Erythroblast (primary cell): ENCODE measurements around the gene DCUN1D2.
"Not testable (repeated sequence)": the region's sequence is repeated elsewhere in the genome, so short reads cannot be mapped to it uniquely, and the experiment has no call there.

ENCODE experiments used
- DNase-seq, 2 experiments: peaks; one replicate each; lab custom pipeline; 2025; lab: John Stamatoyannopoulos, UW
- GATA1 ChIP-seq: IDR thresholded peaks from 2 replicates; pipeline ENCODE4 v1.6.1; 2011; ENCODE audit warnings: low read depth, mild to moderate bottlenecking, control low read depth, low read length, moderate library complexity
- POLR2A ChIP-seq: IDR thresholded peaks from 2 replicates; pipeline ENCODE4 v1.6.1; 2011; ENCODE audit warnings: mild to moderate bottlenecking, low read length

DCUN1D2 gene

DNA sequence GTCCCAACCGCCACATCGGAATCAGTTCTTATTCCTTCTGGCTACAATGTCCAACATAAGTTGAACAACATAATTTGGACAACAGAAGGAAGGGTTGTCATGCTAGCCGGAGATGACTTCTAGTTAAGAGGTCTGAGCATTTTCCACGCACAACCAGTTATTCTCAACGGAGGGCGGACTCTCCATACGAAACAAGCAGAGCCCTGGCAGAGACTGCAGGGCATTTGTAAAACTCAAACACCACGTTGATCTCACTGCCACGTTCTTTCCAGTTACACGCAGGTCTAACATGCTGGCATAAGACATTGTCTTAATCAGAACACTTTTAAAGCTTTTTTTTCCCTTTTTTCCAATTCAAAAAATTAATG, 38.3 kb upstream of the DCUN1D2 start:
- no peak for DNase-seq
- TF ChIP-seq POLR2A (no peak), GATA1 (no peak)

DNA sequence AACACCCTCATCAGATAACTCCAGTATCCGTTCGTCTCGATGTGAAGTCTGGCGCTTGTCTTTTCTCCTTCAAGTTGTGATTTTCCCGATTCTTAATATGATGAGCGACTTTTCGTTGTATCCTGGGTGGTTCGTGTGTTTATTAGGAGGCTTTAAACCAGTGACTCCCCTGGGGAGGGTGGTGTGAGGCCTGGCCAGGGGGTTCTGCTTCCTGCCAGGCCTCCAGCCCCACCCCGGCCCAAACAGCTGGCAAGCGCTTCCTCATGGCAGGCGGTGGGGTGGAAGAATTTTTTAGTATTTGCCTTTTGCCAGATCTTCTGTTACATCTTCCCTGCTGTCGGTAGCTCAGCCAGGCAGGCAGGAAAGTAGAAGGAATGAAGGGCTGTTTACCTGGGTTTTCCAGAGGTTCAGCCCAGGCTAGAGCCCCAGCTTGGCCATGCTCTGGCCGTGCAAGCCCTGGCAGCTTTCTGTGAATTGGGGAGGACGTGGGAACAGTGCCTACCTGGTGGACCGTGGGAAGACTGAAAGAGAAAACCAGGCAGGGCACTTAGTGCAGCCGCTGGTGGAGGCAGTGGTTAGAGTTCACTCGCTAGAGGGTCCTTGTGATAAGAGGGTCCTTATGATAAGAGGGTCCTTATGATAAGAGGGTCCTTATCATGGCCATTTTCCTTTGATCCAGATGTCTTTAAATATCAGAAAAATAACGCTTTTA, 37.7 kb upstream of the DCUN1D2 start:
- DNase-seq: no peak
- TF ChIP-seq POLR2A (no peak), GATA1 (no peak)

DNA sequence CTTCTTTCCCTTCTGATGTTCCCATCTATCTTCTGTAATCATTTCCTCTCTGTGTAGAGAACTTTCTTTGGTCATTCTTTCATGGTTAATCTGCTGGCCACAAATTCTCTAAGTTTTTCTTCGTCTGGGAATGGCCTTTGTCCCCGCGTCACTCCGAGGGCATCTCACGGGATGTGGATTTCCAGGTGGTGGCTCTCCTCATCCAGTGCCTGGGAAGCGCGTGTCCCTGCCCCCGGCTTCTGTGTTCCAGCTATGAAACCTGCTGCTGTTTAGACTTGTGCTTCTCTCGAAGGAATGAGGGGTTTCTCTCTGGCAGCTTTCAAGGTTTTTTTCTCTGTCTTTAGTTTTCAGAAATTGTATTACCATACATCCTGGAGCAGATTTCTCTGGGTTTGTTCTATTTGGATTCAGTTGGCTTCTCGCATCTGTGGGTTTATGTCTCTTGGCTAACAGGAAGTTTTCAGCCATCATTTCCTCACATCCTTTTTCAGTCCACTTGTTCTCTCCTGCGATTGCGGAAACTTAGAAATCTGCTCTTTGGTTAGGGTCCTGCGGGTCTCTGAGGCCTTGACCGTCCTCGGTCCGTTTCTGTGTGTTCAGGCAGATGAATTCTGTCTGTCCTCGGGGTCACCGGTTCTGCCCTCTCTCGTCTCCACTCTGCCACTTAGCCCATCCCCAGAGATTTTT, 36.9 kb upstream of the DCUN1D2 start:
- DNase-seq: no peak
- TF ChIP-seq POLR2A (no peak), GATA1 (no peak)

DNA sequence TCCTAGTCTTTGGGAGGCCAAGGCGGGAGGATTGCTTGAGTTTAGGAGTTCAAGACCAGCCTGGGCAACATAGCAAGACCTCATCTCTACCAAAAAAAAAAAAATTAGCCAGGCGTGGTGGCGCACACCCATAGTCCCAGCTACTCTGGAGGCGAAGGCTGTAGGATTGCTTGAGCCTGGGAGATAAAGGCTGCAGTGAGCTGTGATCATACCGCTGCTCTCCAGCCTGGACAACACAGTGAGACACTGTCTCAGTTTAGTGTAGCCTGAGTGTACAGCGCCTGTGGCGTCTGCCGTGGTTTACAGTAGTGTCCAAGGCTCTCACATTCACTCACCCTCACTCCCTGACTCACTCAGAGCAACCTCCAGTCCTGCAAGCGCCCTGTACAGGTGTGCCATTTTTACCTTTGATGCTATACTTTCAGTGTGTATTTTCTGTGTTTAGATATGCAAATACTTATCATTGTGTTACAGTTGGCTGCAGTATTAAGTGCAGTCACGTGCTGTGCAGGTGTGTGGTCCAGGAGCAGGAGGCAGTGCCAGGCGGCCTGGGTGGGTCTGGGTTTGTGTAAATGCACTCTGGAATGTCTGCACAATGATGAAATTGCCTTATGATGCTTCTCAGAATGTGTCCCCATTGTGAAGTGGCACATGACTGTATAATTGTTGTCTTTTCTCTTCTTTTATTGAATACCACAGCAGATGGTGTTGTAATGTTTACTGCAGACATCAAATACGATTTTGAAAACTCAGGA, 36.1 kb upstream of the DCUN1D2 start:
- TF ChIP-seq POLR2A (no peak), GATA1 (no peak)
- DNase-seq: no peak

DNA sequence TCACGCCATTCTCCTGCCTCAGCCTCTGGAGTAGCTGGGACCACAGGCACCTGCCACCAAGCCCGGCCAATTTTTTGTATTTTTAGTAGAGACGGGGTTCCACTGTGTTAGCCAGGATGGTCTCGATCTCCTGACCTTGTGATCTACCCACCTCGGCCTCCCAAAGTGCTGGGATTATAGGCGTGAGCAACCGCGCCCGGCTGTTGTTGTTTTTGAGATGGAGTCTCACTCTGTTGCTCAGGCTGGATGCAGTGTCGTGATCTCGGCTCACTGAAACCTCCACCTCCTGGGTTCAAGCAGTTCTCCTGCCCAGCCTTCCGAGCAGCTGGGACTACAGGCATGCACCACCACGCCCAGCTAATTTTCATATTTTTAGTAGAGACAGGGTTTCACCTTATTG, 31.9 kb upstream of the DCUN1D2 start:
- DNase-seq: not testable (repeated sequence)

DNA sequence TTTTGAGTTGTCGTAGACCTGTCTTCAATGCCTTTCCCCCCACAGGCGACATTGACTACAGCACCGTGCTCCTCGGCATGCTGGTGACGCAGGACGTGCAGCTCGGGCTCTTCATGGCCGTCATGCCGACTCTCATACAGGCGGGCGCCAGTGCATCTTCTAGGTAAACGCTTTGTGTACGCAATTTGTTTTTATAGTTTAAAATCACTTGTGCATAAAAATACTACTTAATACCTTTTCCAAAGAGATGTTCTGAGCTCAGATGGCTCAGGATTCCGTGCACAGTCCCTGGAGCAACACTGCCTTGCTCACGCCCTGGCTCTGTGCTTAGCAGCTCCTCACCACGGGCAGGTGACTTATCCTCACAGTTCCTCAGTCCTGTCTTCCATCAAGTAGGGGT, 30.1 kb upstream of the DCUN1D2 start:
- no peak for DNase-seq
- no peak for TF ChIP-seq GATA1

DNA sequence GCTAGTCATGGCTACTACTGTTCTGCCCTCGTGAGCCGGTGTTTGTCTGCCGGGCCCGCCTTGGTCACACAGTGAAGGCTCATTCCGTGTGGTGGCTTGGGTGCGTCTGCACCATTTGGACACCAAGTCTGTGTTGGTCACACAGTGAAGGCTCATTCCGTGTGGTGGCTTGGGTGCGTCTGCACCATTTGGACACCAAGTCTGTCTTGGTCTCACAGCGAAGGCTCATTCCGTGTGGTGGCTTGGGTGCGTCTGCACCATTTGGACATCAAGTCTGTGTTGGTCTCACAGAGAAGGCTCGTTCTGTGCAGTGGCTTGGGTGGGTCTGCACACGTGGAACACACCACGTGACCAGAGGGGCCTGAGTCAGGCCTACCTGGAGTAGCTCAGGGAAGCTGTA, 29.0 kb upstream of the DCUN1D2 start:
- no peak for TF ChIP-seq GATA1
- TF ChIP-seq POLR2A: no peak
- no peak for DNase-seq

DNA sequence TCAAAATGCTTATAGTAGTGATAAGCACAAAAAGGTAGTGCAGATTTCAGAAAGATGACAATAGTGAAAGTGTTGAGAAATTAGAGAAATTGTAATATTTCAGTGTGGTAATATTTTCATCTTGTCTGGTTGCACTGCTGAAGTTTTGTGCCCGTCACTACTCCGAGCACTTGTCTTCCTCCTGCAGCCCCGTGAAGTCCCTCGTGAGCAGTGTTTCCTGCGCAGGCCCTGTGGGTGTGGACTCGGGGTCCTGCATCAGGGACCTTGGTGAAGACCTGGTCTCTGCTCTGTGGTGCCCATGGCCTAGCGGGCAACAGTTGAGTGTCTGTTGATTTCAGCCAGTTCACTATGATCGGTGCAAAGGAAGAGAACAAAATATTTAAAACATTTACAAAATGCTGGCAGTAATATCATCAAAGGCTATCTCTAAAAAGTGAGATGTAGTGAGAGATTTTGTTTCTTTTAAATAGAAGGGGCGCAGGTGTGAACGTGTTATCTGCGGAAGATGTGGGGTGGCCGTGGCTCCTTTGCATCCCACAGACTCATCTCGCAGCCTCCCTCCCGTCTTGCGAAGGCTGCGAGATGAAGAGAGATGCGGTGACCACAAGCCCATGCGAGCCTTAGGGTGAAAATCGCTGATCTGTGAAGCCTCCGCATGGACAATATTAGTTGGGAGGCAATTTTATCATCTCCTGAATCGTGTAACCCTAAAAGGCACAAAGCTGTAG, 27.7 kb upstream of the DCUN1D2 start:
- TF ChIP-seq POLR2A (no peak), GATA1 (no peak)
- DNase-seq: no peak

DNA sequence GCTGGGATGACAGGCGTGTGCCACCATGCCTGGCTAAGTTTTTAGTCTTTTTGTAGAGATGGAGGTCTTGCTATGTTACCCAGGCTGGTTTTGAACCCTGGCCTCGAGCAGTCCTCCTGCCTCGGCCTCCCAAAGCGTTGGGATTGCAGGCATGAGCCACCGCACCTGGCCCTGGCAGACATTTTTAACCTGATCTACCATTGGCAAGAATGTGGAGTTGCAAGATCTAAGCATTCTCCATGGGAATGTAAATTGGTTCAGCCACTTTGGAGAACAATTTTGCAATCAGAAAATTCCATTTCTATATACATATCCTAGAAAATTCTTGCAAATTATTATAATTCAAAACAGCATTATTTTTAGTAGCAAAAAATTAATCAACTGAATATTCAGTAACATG, 24.3 kb upstream of the DCUN1D2 start:
- no peak for DNase-seq
- no peak for TF ChIP-seq GATA1
- no peak for TF ChIP-seq POLR2A

DNA sequence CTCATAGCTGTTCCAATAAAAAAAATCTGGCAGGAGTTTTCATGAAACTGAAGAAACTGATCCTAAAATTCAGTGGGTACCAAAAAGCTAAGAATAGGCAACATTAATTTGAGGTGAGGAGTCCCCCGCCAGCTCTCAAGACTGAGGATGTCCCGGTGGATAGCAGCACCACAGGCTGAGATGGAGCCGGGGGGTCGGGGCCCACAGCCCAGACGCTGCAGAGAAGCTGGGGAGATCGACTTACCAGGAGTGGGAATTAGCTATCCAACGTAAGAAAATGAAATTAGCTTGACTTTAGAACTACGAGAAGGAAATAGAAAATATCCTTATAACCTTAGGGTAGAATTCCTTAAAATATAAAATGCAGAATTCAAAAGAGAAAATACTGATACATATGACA, 23.2 kb upstream of the DCUN1D2 start:
- TF ChIP-seq GATA1 (no peak), POLR2A (no peak)
- no peak for DNase-seq

DNA sequence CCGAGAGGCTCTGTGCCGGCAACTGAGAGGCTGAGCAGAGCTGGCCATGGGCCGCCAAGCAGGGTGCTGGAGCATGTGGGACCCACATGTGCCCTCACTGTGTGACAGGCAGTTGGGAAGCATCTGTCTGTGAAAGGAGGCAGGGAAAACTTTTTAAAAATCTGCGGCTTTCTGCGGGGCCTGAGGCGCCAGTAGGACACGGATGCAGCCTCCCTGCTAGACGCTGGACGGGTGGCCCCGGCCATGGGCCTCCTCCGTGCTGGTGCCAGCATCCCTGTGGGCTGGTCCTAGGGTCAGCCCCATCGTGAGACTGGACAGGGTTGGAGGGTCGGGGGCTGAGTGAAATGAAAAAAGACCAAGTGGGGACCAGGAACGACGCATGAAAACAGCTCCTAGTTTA, 20.9 kb upstream of the DCUN1D2 start:
- no peak for DNase-seq
- no peak for TF ChIP-seq GATA1
- TF ChIP-seq POLR2A: no peak

DNA sequence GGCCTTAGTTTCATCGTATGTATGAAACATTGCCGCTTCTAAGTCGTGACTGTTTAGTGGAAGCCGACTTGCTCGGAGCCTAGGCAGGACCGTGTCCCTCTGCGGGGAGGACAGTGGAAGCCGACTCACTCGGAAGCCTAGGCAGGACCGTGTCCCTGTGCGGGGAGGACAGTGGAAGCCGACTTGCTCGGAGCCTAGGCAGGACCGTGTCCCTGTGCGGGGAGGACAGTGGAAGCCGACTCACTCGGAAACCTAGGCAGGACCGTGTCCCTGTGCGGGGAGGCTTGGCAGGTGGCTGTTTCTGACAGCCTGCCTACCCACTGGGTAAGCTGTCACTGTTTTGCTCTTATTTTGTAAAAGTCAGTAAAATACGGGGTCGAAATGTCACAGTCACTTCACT, 20.4 kb upstream of the DCUN1D2 start:
- no peak for TF ChIP-seq POLR2A
- no peak for TF ChIP-seq GATA1

DNA sequence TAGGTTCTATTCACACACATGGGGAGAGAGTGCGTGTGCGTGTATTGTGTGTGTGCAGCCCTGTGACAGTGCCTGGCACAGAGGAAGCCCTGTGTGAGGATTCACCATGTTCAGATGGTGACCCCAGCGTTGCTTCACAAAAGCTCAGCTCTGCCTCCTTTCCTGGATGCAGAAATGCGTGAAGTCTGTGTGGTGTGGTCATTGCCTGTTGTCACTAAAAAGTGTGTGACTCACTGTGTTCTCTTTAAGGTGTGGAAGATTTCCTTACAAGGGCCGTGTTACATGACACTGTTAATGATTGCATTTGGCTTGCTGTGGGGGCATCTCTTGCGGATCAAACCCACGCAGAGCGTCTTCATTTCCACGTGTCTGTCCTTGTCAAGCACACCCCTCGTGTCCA, 19.5 kb upstream of the DCUN1D2 start:
- no peak for DNase-seq
- TF ChIP-seq GATA1: no peak
- TF ChIP-seq POLR2A: no peak

More for the DNA sequence above, 20.4 kb upstream of the DCUN1D2 start:
- no peak for DNase-seq

DNA sequence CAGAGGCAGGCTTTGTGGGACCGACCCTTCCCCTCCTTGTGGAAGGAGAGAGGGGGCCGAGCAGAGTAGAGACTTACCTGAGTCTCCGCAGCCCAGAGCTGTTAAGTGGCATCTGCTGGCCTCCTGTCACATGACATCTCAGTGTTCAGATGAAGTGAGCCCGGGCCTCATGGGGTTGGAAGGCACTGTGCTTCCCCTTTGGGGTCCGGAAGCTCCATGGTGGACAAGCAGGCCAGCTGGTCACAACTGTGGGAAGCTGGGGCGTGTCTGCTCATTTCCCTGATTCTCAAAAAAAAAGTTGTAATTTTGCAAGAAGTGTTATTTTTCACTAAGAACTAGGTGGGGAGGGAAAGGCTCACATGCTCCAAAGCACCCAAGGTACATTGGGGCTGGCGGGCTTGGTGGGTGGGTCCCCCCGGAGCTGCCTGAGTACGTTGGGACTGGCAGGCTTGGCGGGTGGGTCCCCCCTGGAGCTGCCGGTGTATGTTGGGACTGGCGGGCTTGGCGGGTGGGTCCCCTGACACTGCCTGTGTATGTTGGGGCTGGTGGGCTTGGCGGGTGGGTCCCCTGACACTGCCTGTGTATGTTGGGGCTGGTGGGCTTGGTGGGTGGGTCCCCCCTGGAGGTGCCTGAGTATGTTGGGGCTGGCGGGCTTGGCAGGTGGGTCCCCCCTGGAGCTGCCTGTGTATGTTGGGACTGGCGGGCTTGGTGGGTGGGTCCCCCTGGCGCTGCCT, 18.2 kb upstream of the DCUN1D2 start:
- DNase-seq: no peak
- TF ChIP-seq POLR2A: no peak
- no peak for TF ChIP-seq GATA1
